ENCODE results near the gene BTNL3.
"Not testable (repeated sequence)": the region's sequence is repeated elsewhere in the genome, so short reads cannot be mapped to it uniquely, and the experiment has no call there.

Gene BTNL3

DNA sequence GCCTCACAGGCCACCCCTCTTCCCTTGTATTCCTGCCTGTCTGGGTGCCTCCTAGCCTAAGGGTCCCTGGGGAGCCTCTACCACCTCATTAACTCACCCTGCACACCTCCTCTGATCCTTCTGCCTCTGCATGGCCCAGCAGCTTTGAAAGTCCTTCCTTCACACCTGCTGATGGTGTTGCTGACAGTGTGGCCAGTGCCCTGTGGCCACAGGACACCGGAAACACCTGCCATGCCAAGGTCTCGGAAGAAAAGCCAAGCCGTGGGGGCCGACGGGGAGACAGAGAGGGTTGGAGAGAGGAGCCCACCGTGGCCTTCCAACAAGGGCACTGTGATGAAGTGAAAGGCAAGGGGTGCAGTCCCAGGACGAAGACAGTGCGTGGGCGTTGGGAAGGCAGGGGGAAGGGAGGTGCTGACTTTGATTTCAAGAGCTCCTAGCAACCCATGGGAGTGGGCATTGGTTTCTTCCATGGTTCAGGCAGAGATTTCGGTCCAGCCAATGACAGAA lies 55.5 kb downstream of the BTNL3 start:
- Histone ChIP-seq H2AK5ac (ENCODE audit: low read length, severe bottlenecking) (no peak overlapping the region), H2BK15ac (ENCODE audit: low read depth, poor library complexity, severe bottlenecking) (no peak overlapping the region), H3K36me3 (ENCODE audit: control insufficient read depth in 1 of 2, insufficient read depth in 2 of 2, low read depth in 1 of 2, low read length in 2 of 2) (no peaks in the 10 kb centered on the region), H3K23ac (ENCODE audit: low read length in 2 of 2) (no peak overlapping the region), H2AFZ (ENCODE audit: low read depth, low read length) (no peak overlapping the region), H2BK5ac (ENCODE audit: low read depth, low read length, poor library complexity, severe bottlenecking) (no peak overlapping the region), H4K91ac (ENCODE audit: low read length) (no peak overlapping the region), H2BK12ac (ENCODE audit: low read length in 2 of 2) (no peak overlapping the region), H3K27ac (ENCODE audit: low read length, poor library complexity, severe bottlenecking) (no peak overlapping the region), H3K79me1 (replicated peaks; ENCODE audit: low read length, poor library complexity, severe bottlenecking) (no peaks in the 10 kb centered on the region), H3K4me1 (ENCODE audit: control insufficient read depth, insufficient read depth, low read depth, low read length) (no peaks in the 10 kb centered on the region), H3K14ac (ENCODE audit: low read length in 2 of 2) (no peak overlapping the region), H3K4me2 (ENCODE audit: low read length, poor library complexity, severe bottlenecking) (no peak overlapping the region), H2BK120ac (ENCODE audit: low read depth, low read length) (no peak overlapping the region), H3K9ac (ENCODE audit: low read length) (no peak overlapping the region), H3K4ac (ENCODE audit: low read depth in 1 of 2, low read length in 2 of 2) (no peak overlapping the region), H3K18ac (ENCODE audit: low read depth in 1 of 2, low read length in 2 of 2) (no peak overlapping the region), H3K4me3 (ENCODE audit: insufficient read depth in 1 of 2, low read depth in 1 of 2, low read length in 2 of 2) (no peak overlapping the region), H3K9me3 (ENCODE audit: control insufficient read depth, low read length) (no peaks in the 10 kb centered on the region), H4K8ac (ENCODE audit: low read length) (no peak overlapping the region), H3K27me3 (ENCODE audit: control insufficient read depth in 1 of 2, insufficient read depth in 1 of 2, low read length in 2 of 2) (peaks cover 23 to 84% of the 10 kb centered on the region in 2 experiments)
- DNase-seq, result no peak
- 75% methylated on average over 10 of the region's 10 CpGs for WGBS

- no peak overlapping the region for H4K91ac ChIP-seq (ENCODE audit: low read length)
- no peak overlapping the region for H4K8ac ChIP-seq (ENCODE audit: low read length)
- no peaks in the 10 kb centered on the region for H3K36me3 ChIP-seq (ENCODE audit: control insufficient read depth in 1 of 2, insufficient read depth in 2 of 2, low read depth in 1 of 2, low read length in 2 of 2)
- no peak for DNase-seq
- no peak overlapping the region for H3K27ac ChIP-seq (ENCODE audit: low read length, poor library complexity, severe bottlenecking)
- no peak overlapping the region for H3K23ac ChIP-seq (ENCODE audit: low read length in 2 of 2)
- H2BK15ac ChIP-seq (ENCODE audit: low read depth, poor library complexity, severe bottlenecking), result no peak overlapping the region
- H3K9ac ChIP-seq (ENCODE audit: low read length), result no peak overlapping the region
- no peak overlapping the region for H3K18ac ChIP-seq (ENCODE audit: low read depth in 1 of 2, low read length in 2 of 2)
- no peaks in the 10 kb centered on the region for H3K9me3 ChIP-seq (ENCODE audit: control insufficient read depth, low read length)
- H3K14ac ChIP-seq (ENCODE audit: low read length in 2 of 2), result no peak overlapping the region
- WGBS, result 60% methylated on average over 11 of the region's 11 CpGs
- H2AFZ ChIP-seq (ENCODE audit: low read depth, low read length), result no peak overlapping the region
- H3K4ac ChIP-seq (ENCODE audit: low read depth in 1 of 2, low read length in 2 of 2), result no peak overlapping the region
- H3K4me3 ChIP-seq (ENCODE audit: insufficient read depth in 1 of 2, low read depth in 1 of 2, low read length in 2 of 2), result no peak overlapping the region
- no peak overlapping the region for H2AK5ac ChIP-seq (ENCODE audit: low read length, severe bottlenecking)
- H3K27me3 ChIP-seq (ENCODE audit: control insufficient read depth in 1 of 2, insufficient read depth in 1 of 2, low read length in 2 of 2), result peaks cover 20 to 86% of the 10 kb centered on the region in 2 experiments
- H3K79me1 ChIP-seq (replicated peaks; ENCODE audit: low read length, poor library complexity, severe bottlenecking), result no peaks in the 10 kb centered on the region
- H2BK5ac ChIP-seq (ENCODE audit: low read depth, low read length, poor library complexity, severe bottlenecking), result no peak overlapping the region
- no peak overlapping the region for H2BK120ac ChIP-seq (ENCODE audit: low read depth, low read length)
- H3K4me1 ChIP-seq (ENCODE audit: control insufficient read depth, insufficient read depth, low read depth, low read length), result no peaks in the 10 kb centered on the region
- no peak overlapping the region for H2BK12ac ChIP-seq (ENCODE audit: low read length in 2 of 2)
- H3K4me2 ChIP-seq (ENCODE audit: low read length, poor library complexity, severe bottlenecking), result no peak overlapping the region
These were observed 56.1 kb downstream of the BTNL3 start for GRCh38 chr5:181044662-181045305.

GRCh38 chr5:181045316-181045715 lies 56.7 kb downstream of the BTNL3 start:
- 63% methylated on average over 10 of the region's 10 CpGs for WGBS
- H3K9ac ChIP-seq (ENCODE audit: low read length), result no peak overlapping the region
- H3K4me3 ChIP-seq (ENCODE audit: insufficient read depth in 1 of 2, low read depth in 1 of 2, low read length in 2 of 2), result no peak overlapping the region
- no peak overlapping the region for H3K4me2 ChIP-seq (ENCODE audit: low read length, poor library complexity, severe bottlenecking)
- H2AFZ ChIP-seq (ENCODE audit: low read depth, low read length), result no peak overlapping the region
- no peak overlapping the region for H3K4ac ChIP-seq (ENCODE audit: low read depth in 1 of 2, low read length in 2 of 2)
- no peak overlapping the region for H3K27ac ChIP-seq (ENCODE audit: low read length, poor library complexity, severe bottlenecking)
- no peak overlapping the region for H4K91ac ChIP-seq (ENCODE audit: low read length)
- no peak overlapping the region for H2AK5ac ChIP-seq (ENCODE audit: low read length, severe bottlenecking)
- H3K18ac ChIP-seq (ENCODE audit: low read depth in 1 of 2, low read length in 2 of 2), result no peak overlapping the region
- no peak overlapping the region for H2BK120ac ChIP-seq (ENCODE audit: low read depth, low read length)
- no peak overlapping the region for H4K8ac ChIP-seq (ENCODE audit: low read length)
- DNase-seq, result no peak
- H2BK15ac ChIP-seq (ENCODE audit: low read depth, poor library complexity, severe bottlenecking), result no peak overlapping the region
- H3K27me3 ChIP-seq (ENCODE audit: control insufficient read depth in 1 of 2, insufficient read depth in 1 of 2, low read length in 2 of 2), result peaks cover 15 to 86% of the 10 kb centered on the region in 2 experiments
- no peaks in the 10 kb centered on the region for H3K36me3 ChIP-seq (ENCODE audit: control insufficient read depth in 1 of 2, insufficient read depth in 2 of 2, low read depth in 1 of 2, low read length in 2 of 2)
- no peak overlapping the region for H3K14ac ChIP-seq (ENCODE audit: low read length in 2 of 2)
- no peak overlapping the region for H2BK12ac ChIP-seq (ENCODE audit: low read length in 2 of 2)
- no peaks in the 10 kb centered on the region for H3K4me1 ChIP-seq (ENCODE audit: control insufficient read depth, insufficient read depth, low read depth, low read length)
- no peaks in the 10 kb centered on the region for H3K79me1 ChIP-seq (replicated peaks; ENCODE audit: low read length, poor library complexity, severe bottlenecking)
- H3K9me3 ChIP-seq (ENCODE audit: control insufficient read depth, low read length), result no peaks in the 10 kb centered on the region
- no peak overlapping the region for H3K23ac ChIP-seq (ENCODE audit: low read length in 2 of 2)
- H2BK5ac ChIP-seq (ENCODE audit: low read depth, low read length, poor library complexity, severe bottlenecking), result no peak overlapping the region

GRCh38 chr5:181045857-181046256 lies 57.2 kb downstream of the BTNL3 start:
- H3K4ac ChIP-seq (ENCODE audit: low read depth in 1 of 2, low read length in 2 of 2); H2BK5ac ChIP-seq (ENCODE audit: low read depth, low read length, poor library complexity, severe bottlenecking); H2BK120ac ChIP-seq (ENCODE audit: low read depth, low read length); H3K9ac ChIP-seq (ENCODE audit: low read length); H3K4me3 ChIP-seq (ENCODE audit: insufficient read depth in 1 of 2, low read depth in 1 of 2, low read length in 2 of 2); H2AFZ ChIP-seq (ENCODE audit: low read depth, low read length); DNase-seq; H3K9me3 ChIP-seq (ENCODE audit: control insufficient read depth, low read length); H2AK5ac ChIP-seq (ENCODE audit: low read length, severe bottlenecking); H4K8ac ChIP-seq (ENCODE audit: low read length); H3K79me1 ChIP-seq (replicated peaks; ENCODE audit: low read length, poor library complexity, severe bottlenecking); H3K23ac ChIP-seq (ENCODE audit: low read length in 2 of 2); H2BK15ac ChIP-seq (ENCODE audit: low read depth, poor library complexity, severe bottlenecking); H3K36me3 ChIP-seq (ENCODE audit: control insufficient read depth in 1 of 2, insufficient read depth in 2 of 2, low read depth in 1 of 2, low read length in 2 of 2); H3K14ac ChIP-seq (ENCODE audit: low read length in 2 of 2); H2BK12ac ChIP-seq (ENCODE audit: low read length in 2 of 2); H3K27ac ChIP-seq (ENCODE audit: low read length, poor library complexity, severe bottlenecking); H3K4me2 ChIP-seq (ENCODE audit: low read length, poor library complexity, severe bottlenecking); H3K4me1 ChIP-seq (ENCODE audit: control insufficient read depth, insufficient read depth, low read depth, low read length); H3K18ac ChIP-seq (ENCODE audit: low read depth in 1 of 2, low read length in 2 of 2); H4K91ac ChIP-seq (ENCODE audit: low read length): not testable (repeated sequence)
- WGBS, result 5% methylated on average over 1 of the region's 1 CpG
- H3K27me3 ChIP-seq (ENCODE audit: control insufficient read depth in 1 of 2, insufficient read depth in 1 of 2, low read length in 2 of 2), result peaks cover 11 to 85% of the 10 kb centered on the region in 2 experiments
